Measurements from ENCODE around the gene AFAP1.
"Not testable (repeated sequence)": the region's sequence is repeated elsewhere in the genome, so short reads cannot be mapped to it uniquely, and the experiment has no call there.

AFAP1 gene

GRCh38 chr4:7945709-7946380, 6.2 kb upstream of the AFAP1 start:
- no peak for DNase-seq (ENCODE audit: low read depth)

DNA sequence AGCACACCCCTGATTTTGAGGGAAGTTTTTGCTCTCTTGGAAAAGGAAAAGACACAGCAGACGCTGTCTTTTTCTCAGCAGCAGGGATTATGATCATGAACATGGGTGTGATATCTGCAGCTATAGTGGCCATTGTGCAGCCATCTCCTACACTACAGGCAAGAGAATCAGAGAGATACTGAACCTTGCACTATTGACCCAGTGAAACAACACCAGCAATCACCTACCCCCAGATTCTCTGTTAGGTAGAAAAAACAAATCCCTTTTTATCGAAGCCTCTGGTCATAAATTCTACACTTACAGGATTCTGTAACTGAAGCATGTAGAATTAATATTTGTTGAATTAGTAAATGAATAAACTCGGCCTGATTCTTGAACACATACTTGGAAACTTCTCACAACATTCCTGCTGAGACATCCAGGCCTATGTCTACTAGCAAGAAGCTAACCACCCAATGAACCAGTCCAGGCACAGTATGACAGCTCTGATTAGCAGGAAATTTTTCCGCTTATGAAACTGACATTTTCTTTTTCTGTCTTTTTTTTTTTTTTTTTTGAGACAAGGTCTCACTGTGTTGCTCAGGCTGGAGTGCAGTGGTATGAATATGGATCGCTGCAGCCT, 5.0 kb upstream of the AFAP1 start:
- no peak for DNase-seq (ENCODE audit: low read depth)

DNA sequence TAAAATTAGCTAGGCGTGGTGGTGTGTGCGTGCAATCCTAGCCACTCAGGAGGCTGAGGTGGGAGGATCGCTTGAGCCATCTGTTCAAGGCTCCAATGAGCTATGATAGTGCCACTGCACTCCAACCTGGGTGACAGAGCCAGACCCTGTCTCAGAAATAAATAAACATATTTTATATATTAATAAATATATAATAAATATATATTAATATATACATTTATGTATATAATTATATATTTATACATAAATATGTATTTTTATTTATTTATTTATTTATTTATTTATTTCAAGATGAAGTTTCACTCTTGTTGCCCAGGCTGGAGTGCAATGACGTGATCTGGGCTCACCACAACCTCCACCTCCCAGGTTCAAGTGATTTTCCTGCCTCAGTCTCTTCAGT, 4.0 kb upstream of the AFAP1 start:
- not testable (repeated sequence) for DNase-seq (ENCODE audit: low read depth)

DNA sequence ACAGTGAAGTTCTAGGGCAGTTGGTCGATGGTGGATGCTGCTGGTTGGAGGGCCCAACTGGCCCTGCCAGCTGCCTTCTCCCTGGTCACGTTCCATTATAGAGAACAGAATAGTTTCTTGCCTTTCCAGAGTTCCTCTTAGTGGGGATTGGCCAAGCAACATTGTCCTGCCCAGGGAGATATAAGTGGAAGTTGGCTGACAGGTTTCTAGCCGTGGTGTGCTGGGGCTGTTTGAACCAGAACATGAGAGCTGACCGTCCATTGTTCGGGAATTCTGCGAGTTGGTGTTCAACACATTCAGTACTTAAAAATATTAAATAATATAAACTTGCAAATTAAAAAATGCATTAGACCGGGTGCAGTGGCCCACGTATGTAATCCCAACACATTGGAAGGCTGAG, 3.5 kb upstream of the AFAP1 start:
- DNase-seq (ENCODE audit: low read depth) = no peak

GRCh38 chr4:7941965-7942496, 2.4 kb upstream of the AFAP1 start:
- no peak for DNase-seq (ENCODE audit: low read depth)

DNA sequence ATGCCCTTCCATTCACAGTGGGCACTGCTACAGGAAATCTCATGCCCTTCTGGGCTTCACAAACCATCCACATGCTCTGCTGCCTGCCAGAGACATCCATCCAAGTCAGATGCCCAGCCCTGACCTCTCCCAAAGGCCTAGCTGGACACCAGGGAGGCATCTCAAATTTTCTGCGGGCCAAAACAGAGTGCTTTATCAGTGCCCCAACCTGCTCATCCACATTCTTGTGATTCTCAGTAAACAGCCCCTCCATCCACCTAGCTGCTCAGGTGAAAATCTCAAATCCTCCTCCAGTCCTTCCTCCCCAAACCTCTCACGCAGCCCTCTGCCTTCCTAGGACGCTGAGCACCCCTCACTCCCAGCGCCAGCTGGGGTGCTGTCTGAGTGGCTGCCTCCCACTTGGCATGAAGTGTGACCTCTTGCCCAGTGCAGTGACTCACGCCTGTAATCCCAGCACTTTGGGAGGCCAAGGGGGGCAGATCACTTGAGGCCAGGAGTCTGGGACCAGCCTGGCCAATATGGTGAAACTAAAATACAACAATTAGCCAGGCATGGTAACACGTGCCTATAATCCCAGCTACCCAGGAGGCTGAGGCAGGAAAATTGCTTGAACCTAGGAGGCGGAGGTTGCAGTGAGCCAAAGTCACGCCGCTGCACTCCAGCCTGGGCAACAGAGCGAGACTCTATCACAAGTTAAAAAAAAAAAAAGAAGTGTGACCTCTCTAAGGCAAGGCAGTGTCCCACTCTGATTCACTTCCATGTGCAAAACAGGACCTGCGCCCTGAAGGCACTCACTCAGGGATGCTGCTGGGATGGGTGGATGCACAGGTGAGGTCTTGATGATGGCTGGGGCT, 1.7 kb upstream of the AFAP1 start:
- DNase-seq (ENCODE audit: low read depth) = no peak

GRCh38 chr4:7938609-7939376, 868 bp downstream of the AFAP1 start:
- no peak for DNase-seq (ENCODE audit: low read depth)

DNA sequence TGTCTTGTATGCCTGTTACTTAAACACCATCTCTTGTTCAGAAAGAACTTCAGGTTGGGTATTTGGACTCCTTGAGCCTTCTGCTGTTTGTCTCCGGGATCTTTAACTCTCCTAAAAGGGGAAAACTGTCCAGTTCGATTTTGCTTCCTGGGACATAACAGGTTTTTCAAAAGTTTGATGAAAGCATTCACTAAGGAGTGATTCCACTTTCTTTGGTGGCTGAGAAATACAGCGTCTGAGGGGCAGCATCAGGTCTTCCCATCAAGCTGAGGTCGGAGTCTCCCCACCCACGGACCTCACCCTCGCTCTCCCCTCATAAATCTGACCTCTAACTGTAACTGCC, 1.4 kb downstream of the AFAP1 start:
- DNase-seq (ENCODE audit: low read depth) = no peak

DNA sequence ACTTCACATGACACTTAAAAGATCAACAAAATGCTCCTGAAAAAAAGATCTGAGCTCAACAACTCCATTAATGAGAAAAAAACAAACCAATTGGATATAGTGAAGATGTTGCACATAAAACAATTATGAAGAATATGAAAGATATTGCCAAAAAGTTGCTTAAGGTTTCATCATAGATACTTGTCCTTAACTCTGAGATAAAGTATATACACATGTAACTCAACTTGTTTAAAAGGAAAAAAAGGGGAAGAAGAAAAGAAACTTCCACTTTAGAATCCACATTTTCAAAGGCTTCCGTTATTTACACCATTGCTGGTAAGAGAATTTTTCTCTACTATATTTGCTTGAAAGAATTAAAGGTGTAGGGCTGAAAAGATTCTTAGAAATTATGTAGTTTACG, 2.7 kb downstream of the AFAP1 start:
- no peak for DNase-seq (ENCODE audit: low read depth)

DNA sequence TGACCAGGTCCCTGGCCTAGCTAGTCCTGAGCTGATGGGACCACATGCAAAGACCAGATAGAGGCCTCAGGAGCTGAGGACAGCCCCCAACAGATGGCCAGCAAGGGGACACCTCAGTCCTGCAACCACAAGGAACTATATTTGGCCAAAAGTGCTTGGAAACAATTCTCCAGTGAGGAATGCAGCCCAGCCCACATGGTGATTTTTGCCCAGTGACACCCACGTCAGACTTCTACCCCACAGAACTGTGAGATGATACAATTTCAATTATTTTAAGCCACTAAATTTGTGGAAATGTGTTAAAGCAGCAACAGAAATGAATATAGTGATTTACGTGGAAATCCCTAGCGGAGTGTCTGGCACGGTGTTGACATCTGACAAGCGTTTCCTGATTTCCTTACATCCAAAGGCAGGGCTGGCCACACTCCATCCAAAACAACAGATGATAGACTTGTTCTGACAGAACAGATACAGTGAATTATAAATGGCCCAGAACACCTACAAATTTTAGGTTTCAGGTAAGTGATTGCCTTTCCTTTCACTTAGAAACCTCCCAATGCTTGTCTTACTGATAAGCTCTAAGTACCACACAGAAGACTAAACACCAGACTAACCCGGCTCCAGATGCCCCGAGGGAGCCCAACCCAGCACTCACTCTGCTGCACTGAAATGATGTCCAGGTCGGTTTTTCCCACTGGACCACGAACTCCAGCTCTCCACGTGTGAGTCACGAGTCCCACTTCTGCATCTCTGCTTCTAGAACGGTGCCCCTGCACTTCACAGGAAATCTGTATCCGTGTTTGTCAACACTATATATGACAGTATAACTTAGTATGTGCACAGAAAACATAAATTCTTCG, 5.8 kb downstream of the AFAP1 start:
- no peak for DNase-seq (ENCODE audit: low read depth)

DNA sequence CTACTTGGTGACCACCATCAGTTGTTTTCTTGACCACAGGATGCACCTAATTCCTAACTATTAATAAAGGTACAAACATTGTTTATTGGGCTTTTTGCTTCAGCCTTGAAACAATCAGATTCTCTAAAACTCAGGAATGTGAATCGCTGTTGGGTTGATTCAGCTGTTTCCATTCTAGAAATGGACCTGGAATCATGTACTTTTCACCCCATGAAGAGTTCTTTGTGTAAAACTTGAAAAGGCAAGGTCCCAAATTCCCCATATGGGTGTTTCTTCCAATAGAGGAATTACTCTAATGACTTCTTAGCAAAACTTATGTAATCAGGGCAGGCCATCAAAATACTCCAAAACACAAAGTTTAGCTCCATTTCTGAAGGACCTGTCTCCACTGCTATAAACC, 7.4 kb downstream of the AFAP1 start:
- DNase-seq (ENCODE audit: low read depth) = no peak

DNA sequence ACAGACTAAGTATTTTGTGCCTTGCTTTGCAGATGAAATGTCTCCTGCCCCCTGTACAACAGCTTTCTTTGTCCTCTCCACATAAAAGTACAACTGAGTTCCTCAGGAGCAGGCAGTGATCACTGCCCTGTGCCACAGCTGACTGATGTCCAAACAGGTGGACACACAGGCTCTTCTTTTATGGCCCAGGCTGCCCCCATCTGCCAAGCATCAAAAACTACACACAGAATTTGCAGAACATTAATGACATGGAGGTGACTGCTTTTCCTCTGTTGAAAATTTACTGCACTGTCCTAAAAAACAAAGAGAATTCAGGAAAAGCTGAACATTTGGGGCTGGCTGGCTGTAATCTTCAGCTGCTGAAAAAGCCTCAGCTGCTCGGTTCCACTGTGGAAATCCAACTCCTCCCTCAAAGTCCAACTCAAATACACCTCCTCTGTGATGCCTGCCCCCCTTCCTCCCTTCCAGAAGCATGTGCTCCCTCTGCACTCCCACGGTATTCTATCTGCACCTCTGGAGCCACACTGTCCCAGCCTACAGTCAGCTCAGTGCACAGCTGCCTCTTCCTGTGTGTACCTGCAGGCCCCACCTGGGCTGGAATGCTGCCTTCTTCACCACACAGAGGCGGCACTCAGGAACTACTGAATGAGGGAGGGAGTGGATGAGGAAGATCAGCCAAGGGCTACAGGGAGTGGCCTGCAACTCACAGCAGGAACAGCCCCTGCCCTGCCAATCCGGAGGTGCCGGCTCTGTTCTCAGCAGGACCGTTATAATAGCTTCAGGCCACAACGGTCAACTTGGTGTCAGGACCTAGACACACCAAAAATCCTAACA, 10.3 kb downstream of the AFAP1 start:
- DNase-seq (ENCODE audit: low read depth) = no peak

DNA sequence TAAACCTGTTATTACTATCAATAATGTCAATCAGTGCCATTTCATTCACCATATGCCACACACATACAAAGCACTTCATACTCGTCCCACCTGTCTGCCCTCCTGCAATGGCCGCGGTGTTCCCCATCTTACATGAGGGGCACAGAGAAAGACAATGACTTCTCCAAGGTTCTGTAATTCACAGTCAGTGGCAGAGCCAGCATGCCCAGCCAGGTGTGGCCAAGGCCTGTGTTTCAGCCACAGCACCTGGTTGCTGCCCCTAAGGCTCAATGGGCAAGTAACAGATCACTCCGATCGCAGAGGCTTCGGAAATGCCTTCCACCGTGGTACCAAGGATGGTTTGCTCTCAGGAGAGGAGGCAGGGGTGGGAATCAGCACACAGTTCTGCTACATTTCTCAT, 10.9 kb downstream of the AFAP1 start:
- no peak for DNase-seq (ENCODE audit: low read depth)

GRCh38 chr4:7926822-7927221, 12.8 kb downstream of the AFAP1 start:
- no peak for DNase-seq (ENCODE audit: low read depth)

- DNase-seq (ENCODE audit: low read depth) = no peak
Measured at GRCh38 chr4:7924570-7924969, 15.1 kb downstream of the AFAP1 start.

DNA sequence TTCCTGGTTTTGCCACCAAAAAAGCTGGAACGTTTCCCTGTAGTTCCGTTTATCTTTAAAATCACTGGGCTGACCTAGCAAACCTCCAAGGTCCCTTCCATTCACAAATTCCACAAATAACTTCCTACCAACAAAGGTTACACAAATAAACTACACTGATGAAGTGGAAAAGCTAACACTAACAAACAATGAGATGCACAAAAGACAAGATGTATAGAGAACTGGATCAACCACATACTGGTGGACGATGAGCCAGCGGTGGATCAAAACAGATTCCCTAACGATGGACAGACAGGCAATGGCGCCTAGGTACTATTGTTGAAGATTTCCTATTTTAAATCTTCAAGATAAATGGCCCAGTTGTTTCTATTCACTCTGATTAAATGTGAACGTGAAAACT, 15.5 kb downstream of the AFAP1 start:
- DNase-seq (ENCODE audit: low read depth) = no peak

GRCh38 chr4:7922466-7922865, 17.2 kb downstream of the AFAP1 start:
- no peak for DNase-seq (ENCODE audit: low read depth)

DNA sequence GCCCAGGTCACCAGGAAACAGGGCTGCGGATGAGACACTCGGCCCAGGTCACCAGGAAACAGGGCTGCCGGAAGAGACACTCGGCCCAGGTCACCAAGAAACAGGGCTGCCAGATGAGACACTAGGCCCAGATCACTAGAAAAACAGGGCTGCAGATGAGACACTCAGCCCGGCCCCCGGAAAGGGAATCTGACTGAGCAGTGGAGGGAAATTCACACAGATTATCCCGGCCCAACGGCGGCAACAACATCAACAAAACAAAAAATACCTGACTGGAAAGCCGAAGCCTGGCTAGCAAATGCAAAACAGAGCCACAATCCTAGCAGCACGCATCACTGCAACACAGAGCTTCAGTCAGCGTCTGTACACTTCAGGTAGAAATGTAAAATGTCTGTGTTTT, 20.7 kb downstream of the AFAP1 start:
- DNase-seq (ENCODE audit: low read depth) = no peak

GRCh38 chr4:7918187-7918586, 21.5 kb downstream of the AFAP1 start:
- not testable (repeated sequence) for DNase-seq (ENCODE audit: low read depth)

- no peak for DNase-seq (ENCODE audit: low read depth)
Measured at GRCh38 chr4:7917669-7918068, 22.0 kb downstream of the AFAP1 start.

DNA sequence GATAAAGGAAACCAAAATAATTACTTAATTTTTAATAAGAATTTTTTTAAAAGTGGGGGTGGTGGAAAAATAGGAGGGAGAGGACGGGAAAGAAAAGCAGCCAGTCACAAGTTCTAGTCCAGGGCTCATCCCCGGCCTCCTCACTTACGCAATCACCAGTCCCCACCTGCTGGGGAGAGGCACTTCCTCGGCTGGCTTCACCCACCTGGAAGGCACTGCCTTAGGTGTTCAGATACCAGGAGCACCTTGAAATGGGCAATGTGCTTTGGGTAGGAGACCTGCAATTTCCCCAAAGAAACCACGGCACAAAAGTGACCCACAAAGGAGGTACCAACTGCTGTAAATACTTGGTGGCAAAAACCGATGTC, 23.8 kb downstream of the AFAP1 start:
- no peak for DNase-seq (ENCODE audit: low read depth)

All from stimulated activated CD8-positive, alpha-beta memory T cell treated with anti-CD3 and anti-CD28 coated beads, Interleukin-12 subunit alpha, Interleukin-12 subunit beta, amount 100 ng/mL, for 4 hours (primary cell).